SHP77 (cell line): ENCODE results near the gene ZNF25.
A peak's percentile ranks its signal among the peaks of the same experiment; 100 is the strongest.
"Not testable (repeated sequence)": the region's sequence is repeated elsewhere in the genome, so short reads cannot be mapped to it uniquely, and the experiment has no call there.

Experiments
- DNase-seq, 2 experiments: peaks; one replicate each; lab custom pipeline; 2025; lab: John Stamatoyannopoulos, UW

The ZNF25 gene

DNA sequence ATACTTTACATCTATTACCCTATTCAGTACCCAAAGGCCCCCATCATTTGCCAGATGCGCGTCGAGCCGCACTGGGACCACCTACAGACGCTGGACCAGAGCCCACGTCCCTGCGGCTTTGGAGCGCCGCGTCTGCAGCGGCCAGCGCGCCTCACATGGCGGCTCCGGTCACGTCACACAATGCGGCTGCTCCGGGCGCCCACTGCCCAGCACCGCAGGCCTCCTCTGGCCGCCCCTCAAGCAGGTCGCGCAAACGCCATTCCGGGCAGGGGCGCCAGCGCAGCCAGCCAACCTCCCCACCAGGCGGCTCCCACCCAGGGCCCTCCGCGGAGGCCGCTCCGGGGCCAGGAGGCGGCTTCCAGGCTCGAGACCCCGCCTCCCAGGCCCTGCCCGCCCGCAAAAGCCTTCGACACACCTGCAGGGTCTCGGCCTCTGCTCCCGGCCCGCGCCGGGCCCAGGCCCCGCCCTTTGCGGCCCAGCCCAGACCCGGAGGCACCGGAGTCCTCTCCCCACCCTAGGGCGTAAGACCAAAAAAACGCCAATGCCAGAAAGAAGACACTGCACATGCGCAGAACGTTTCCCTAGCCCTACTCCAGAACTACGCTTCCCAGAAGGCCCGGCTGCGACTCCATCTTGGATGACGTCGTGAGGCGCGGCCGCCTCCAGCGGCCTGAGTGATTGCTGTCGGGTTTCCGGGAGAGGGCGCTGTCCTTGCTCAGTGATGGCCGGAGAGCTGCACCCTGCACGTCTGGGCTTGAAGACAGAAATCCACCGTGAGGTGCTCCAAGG lies at the start of gene ZNF25:
TSS of gene ZNF25 (minus strand) at position 557 of the 789 bp plus-strand sequence. CDS start 4,925 bp downstream, outside the sequence.
- peak; percentile 97 to 98 for DNase-seq

DNA sequence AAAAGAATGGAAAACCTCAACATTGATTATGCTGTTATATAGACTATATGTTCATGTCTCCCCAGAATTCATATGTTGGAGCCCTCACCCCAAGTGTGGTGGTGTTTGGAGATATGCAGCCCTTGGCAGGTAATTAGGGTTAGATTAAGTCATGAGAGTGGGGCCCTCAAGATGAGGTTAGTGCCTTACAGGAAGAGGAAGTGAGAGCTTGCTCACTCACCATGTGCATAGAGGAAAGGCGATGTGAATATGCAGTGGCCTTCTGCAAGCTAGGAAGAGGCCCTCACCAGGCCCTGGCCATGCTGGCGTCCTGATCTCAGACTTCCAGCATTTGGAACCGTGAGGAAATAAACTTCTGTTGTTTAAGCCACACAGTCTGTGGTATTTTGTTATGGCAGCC lies 48.8 kb upstream of the ZNF25 start:
- DNase-seq = no peak

DNA sequence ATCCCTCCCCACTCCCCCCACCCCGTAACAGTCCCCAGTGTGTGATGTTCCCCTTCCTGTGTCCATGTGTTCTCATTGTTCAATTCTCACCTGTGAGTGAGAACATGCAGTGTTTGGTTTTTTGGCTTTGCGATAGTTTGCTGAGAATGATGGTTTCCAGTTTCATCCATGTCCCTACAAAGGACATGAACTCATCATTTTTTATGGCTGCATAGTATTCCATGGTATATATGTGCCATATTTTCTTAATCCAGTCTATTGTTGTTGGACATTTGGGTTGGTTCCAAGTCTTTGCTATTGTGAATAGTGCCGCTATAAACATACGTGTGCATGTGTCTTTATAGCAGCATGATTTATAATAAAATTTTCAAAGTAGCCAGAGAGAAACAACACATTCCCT lies 42.7 kb upstream of the ZNF25 start:
- DNase-seq = not testable (repeated sequence)

DNA sequence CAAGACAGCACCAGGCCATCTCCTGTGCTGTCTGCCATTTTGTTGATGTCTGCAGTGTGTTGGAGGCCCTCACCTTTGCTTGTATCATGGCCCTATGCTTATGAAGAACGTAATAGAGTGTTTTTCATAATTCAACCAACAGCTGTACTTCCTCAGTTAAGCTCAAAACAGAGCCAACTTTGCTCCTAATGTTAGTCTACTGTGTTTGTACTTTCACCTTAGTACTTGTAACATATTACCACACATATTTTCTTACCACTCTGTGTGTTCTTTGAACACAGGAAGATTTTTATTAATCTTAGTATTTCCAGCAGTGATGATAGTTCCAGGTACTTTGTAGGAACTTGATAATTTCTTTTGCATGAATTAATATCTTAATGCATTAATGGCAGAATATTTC lies 39.9 kb upstream of the ZNF25 start:
- DNase-seq = no peak

DNA sequence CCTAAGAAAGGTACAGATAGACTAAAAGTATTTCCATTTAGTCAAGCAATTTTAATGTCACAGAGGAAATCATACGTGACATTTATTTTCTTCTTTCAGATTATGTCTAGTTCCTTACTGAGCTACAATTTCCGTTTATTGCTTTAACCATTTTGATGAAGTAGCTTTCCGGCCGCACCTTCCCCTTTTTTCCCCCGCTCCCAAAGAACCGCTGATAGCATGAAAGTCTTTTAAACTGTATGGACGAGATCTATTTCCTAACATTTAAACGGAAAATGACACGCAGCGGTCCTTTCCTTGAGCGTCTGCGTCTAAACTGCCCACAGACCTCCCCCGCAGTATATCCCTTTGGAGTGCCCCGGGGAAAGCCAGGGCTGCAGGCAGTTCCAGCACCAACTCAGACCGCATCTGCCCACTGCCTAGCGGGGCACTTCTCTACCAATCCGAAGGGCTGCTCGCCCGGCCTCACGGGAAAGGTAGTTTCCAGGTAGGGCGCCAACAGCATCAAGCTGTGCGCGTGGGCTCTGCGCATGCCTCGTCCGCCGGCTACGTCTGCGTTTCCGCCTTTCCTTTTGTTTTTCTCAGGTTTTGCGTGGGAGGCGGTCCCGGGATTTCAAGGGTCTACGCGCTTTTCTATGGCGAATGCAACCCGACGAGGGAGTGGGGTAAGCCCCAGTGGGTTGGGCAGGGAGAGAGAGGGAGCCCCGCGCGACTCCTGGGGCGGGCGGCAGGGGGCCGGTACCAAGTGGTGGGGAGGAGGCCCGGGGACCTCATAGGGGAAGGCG lies 33.9 kb upstream of the ZNF25 start, which contains the start of gene ZNF33A:
TSS of gene ZNF33A (plus strand) at position 557 of the 785 bp plus-strand sequence. CDS start 1,667 bp downstream, outside the sequence.
- DNase-seq = peak; percentile 92 to 93

DNA sequence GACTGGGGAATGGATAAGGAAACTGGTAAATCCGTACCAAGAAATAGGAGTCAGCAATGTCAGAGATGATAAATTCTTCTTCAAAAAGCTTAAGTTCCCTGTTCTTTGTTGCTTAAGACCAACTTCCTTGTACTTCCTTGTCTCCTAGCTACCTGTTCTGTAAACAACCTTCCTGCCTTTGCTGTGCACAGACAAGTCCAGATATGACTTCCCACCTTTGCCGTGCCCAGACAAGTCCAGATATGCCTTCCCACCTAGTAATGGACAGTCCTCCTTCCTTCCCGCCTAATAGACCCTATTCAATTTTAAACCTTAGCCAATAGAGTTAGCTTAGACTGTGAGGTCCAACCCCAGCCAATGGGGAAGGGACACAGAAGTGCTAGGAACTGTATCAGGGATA lies 31.5 kb upstream of the ZNF25 start:
- no peak for DNase-seq

DNA sequence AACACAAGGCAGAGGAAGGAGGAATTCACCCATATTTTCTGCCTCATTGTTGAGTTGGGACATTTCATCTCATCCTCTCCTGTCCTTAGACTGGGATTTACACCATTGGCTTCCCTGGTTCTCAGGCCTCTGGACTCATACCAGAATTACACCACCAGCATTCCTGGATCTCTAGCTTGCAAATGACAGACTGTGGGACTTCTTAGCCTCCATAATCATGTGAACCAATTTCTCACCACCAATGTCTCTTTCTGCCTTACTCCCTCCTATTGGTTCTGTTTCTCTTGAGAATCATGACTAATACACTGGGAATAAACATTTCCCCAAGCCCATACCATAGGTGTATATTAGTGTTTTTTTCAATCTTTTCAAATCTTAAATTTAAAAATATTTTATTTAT lies 31.1 kb upstream of the ZNF25 start:
- DNase-seq = no peak

DNA sequence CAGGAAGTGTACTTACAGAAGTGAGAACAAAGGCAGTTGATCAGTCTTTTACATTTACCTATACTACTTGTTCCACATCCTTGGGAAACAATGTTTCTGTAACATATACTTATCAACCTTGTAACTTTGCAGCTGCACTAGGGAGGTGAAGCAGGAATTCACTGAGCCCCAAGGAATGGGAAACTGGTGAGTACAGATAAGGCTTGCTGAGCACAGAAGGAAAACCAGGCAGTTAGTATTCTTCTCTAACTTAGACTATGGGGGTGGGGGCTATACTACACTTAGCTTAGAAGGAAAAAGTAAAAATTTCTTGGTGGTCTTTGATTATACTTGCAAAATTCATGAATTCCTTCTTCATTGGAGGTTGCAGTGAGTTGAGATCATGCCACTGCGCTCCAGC lies 27.1 kb upstream of the ZNF25 start:
- no peak for DNase-seq

DNA sequence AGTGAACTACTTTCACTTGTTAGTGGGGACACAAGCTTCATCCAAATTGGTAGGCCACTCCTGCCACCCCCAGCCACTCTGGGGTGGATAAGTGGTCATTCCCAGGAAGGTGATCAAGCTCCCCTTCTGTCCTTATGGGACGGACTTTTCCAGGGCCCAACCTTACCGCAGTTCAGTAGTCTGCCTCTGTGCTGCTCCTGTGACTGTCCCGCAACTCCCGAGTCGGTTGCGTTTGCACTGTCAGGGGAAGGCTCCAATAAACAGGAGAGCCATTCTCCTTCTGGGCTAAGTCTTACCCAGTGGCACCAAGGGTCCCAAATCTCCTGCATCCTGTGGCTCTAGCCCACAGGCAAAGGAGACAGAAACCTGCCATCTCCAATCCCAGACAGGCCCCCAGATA lies 26.6 kb upstream of the ZNF25 start:
- no peak for DNase-seq

DNA sequence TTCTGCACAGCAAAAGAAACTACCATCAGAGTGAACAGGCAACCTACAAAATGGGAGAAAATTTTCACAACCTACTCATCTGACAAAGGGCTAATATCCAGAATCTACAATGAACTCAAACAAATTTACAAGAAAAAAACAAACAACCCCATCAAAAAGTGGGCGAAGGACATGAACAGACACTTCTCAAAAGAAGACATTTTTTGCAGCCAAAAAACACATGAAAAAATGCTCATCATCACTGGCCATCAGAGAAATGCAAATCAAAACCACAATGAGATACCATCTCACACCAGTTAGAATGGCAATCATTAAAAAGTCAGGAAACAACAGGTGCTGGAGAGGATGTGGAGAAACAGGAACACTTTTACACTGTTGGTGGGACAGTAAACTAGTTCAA lies 24.0 kb upstream of the ZNF25 start:
- DNase-seq = not testable (repeated sequence)

DNA sequence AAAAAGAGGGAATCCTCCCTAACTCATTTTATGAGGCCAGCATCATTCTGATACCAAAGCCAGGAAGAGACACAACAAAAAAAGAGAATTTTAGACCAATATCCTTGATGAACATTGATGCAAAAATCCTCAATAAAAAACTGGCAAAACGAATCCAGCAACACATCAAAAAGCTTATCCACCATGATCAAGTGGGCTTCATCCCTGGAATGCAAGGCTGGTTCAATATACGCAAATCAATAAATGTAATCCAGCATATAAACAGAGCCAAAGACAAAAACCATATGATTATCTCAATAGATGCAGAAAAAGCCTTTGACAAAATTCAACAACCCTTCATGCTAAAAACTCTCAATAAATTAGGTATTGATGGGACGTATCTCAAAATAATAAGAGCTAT lies 22.5 kb upstream of the ZNF25 start:
- DNase-seq = not testable (repeated sequence)

DNA sequence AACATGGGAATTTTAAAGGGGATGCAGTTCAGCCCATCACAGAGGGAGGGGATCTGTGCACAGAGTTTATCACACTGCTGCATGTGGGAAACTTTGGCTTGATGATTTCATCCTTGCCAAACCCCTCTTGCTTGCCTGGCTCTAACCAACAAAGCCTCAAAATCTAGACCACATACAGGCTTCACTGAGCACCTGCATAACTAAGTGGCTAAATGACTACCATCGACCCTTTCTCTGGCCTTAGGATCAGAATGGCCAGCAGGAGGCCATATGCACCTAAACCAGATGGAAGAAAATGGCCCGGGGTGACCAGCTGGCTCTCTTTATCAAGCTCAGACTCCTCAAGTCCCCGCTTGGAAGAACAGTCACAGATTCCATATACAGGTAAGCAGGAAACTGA lies 15.6 kb upstream of the ZNF25 start:
- no peak for DNase-seq

DNA sequence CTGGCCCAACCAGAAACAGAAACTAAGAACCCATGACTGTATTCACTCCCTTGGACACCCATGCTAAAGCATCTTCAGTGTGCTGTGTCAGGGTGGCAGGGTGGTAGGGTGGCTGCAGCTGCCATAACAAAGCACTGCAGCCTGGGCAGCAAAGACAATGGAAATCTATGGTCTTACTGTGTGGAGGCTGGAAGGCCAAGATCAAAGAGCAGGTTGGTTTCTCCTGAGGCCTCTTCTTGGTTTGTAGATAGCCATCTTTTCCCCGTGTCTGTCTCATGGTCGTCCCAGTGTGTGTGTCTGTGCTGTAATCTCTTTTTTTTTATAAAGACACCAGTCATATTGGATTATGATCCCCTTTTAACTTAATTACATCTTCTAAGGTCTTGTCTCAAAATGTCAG lies 15.2 kb upstream of the ZNF25 start:
- DNase-seq = no peak

DNA sequence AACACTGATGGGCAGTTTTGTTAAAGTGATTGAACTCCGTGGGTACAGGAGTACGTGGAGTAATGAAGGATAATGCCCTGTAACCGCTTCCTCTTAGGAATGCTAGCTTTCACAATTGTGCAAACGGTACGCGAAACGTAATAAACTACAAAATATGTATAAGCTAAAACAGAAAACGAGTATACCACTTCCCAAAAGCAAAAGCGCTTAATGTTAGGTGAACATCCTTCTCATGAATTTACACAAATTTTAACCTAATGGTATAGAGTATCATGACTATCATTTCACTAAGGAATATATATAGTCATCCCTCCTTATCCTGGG lies 395 bp upstream of the ZNF25 start:
- no peak for DNase-seq

DNA sequence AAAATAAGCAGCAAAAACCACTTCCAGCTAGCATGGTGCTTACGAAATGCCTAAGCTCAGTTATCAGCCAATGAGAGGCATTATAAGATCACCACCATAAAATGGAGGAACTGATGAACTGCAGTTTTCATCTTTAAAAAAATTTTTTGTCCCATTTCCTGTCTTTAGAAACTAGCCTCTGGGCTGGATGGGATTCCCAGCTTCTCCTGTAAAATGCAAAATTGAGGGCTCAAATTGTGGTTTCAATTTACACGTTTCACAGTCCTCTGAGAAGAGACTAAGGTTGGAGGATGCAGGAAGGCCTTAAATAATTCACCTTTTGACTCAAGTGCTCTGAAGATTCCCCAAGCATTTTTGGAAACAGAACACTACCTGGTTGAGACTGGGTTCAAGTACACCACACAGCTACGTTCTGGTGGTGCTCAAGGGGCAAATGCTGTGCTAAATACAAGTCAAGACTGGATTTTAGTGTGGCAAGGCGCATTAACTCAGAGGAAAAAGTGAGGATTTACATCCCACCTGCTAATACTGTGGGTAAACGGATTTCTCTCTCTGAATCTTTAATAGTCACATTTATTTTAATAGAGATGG lies 951 bp downstream of the ZNF25 start:
- peak; percentile 5 to 10 for DNase-seq

DNA sequence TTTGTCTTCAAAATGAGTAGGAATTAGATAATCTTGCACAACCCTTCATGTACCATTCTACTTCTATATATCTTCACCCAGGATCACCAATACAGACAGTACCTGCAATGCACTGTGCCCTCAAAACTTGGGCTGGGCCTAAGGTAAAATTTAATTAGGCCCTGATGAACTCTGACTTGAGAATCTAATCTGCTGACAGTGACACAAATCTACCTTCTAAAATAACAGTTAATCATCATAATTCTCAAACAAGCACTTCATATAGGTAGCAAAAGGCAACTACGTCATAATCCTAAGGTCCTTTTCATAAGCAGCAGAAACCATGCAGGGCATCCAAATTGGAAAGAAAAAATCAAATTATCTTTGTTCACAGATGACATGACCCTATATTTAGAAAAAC lies 4.1 kb downstream of the ZNF25 start:
- DNase-seq = no peak

DNA sequence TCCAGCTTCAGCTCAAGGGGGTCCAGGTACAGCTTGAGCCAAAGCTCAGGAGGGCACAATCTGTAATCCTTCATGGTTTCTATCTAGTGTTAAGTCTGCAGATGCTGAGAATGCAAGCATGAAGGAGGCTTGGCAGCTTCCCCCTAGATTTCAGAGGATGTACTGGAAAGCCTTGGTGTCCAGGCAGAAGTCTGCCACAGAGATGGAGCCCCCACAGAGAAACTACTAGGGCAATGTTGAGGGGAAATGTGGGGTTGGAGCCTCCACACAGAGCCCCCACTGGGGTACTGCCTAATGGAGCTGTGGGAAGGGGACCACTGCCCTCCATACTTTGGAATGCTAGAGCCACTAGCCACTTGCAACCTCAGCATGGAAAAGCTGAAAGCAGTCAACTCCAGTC lies 11.4 kb downstream of the ZNF25 start:
- no peak for DNase-seq

DNA sequence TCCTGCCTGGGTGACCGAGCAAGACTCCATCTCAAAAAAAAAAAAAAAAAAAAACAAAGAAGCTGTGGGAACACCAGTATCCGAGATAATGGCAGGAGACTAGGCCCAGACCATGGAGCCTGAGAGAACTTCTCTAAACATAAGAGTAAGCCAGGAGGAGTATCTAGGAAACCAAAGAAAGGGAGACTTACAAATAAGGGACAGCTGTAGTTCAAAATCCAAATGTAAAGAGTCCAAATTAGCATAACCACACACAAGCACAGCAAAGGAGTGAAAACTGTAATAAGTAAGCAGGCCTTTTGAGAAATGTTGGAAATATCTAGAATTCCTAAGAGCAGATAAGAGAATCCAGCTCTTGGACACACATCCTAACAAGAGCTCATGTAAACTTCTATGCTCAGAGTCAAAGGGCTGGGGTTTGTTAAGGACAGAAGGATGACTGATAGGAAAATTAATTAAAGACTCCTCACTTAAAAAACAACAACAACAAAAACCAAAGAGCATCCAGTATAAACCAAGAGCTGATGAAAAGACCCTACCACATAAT lies 15.8 kb downstream of the ZNF25 start:
- DNase-seq = no peak

DNA sequence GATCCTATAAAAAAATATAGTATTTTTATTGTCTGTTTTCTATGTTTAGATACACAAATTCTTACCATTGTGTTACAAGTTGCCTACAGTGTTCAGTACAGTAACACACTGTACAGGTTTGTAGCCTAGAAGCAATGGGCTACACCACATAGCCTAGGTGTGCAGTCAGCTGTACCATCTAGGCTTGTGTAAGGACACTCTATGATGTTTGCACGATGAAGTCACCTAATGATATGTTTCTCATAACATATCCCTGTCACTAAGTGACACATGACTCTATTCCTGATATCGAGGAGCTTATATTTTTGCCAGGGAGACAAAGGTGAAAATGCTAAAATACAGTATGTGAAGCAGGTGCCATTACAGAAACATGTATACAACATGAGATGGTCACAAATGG lies 18.6 kb downstream of the ZNF25 start:
- no peak for DNase-seq

DNA sequence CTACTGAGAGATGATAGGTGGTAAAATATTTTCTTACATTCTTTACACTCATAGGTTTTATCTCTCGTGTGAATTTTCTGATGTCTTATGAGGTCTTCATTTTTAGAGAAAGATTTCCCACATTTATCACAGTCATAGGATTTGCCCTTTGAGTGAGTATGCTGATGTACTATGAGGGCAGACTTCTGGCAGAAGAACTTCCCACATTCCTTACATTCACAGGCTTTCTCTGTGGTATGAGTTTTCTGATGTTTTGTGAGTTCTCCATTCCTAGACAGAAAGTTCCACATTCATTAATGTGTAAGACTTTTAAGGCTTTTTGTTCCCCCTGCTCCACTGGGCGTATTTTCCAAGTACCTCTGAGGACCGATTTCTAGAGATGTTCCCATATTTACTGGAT lies 23.5 kb downstream of the ZNF25 start:
- no peak for DNase-seq

DNA sequence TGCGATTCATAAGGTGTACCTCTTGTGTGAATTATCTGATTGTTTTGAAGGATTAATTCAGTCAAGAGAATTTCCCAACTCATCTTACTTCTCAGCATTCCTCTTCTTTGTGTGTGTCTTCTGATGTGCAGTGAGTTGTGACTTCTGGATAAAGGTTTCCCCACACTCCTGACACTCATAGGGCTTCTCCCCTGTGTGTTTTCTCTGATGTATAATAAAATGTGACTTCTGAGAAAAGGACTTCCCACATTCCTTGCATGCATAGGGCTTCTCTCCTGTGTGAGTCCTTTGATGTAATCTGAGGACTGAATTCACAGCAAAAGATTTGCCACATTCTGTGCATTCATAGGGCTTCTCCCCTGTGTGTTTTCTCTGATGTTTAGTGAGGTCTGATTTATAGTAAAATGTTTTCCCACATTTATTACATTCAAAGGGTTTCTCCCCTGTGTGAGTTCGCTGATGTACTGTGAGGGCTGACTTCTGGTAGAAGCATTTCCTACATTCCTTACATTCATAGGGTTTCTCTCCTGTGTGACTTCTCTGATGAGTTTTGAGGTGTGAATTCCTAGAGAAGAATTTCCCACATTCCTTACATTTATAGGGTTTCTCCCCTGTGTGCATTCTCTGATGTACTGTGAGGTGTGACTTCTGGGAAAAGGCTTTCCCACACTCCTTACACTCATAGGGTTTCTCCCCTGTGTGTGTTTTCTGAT lies 24.2 kb downstream of the ZNF25 start:
- DNase-seq = no peak

DNA sequence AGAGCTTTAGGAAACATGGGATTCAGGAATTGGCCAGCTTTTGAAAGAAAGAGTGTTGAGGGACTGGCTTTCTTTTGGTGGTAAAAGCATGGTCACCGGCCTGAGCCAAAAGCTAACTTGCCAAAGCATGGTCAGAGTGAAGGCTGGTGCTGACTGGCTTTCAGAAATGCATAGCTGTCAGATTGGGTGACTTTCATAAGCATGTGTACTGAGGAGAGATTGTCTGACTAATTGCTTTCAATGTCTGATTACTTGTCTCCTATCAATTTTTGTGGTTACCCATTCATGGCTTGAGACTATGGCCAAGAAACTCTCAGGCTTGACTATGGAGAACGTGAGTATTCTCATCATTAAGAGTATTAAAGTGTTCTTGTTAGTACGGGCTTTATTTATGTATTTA lies 28.2 kb downstream of the ZNF25 start:
- no peak for DNase-seq
